Activated T-cell treated with anti-CD3 and anti-CD28 coated beads, Interleukin-2, amount 50 U/mL, for 72 hours (primary cell): ENCODE measurements around the gene CAPN1. TPM values are rescaled to one million over a fixed set of nuclear protein-coding genes. Genes with fewer than 3 reads are reported as not detected.
"Not testable (repeated sequence)": the region's sequence is repeated elsewhere in the genome, so short reads cannot be mapped to it uniquely, and the experiment has no call there.

Experiments
- ATAC-seq, 2 donors: fragments of 150-1000 bp; cut with Tn5 transposase; replicated peaks in 1 of 2; 2 replicates each; pipeline ENCODE4 v1.10.0; 2021; ENCODE audit warnings: moderate library complexity in 2 of 2, mild to moderate bottlenecking in 1 of 2
- DNase-seq, 2 donors: peaks; one replicate each; pipeline ENCODE4 v3.0.0; 2021 to 2022; ENCODE audit warnings: mixed read lengths in 1 of 2
- H3K27ac Mint-ChIP-seq: one replicate; pipeline ENCODE4 v1.8.0; 2022; ENCODE audit warnings: mild to moderate bottlenecking, moderate library complexity, mixed read lengths
- H3K27me3 Mint-ChIP-seq: one replicate; pipeline ENCODE4 v1.8.0; 2022; ENCODE audit warnings: low read depth, mixed read lengths
- H3K36me3 Mint-ChIP-seq, 2 donors: one replicate each; pipeline ENCODE4 v1.8.0; 2022; ENCODE audit warnings: mixed read lengths in 2 of 2, mild to moderate bottlenecking in 1 of 2; ENCODE audit not compliant: insufficient read depth in 2 of 2
- H3K4me1 Mint-ChIP-seq: one replicate; pipeline ENCODE4 v1.8.0; 2022; ENCODE audit warnings: low read depth, mixed read lengths
- H3K4me3 Mint-ChIP-seq, 2 donors: one replicate each; pipeline ENCODE4 v1.8.0; 2022; ENCODE audit warnings: mild to moderate bottlenecking in 2 of 2, mixed read lengths in 2 of 2, moderate library complexity in 2 of 2
- H3K9me3 Mint-ChIP-seq, 2 donors: one replicate each; pipeline ENCODE4 v1.8.0; 2022; ENCODE audit warnings: mixed read lengths in 2 of 2
- total RNA-seq, 2 donors: library from RNA; stranded (reverse); gene quantifications; one replicate each; pipeline ENCODE4 v1.2.3, GENCODE V29; 2022

Gene CAPN1
- total RNA-seq, 2 donors from 2014 or later: 99.1 to 114 TPM

DNA sequence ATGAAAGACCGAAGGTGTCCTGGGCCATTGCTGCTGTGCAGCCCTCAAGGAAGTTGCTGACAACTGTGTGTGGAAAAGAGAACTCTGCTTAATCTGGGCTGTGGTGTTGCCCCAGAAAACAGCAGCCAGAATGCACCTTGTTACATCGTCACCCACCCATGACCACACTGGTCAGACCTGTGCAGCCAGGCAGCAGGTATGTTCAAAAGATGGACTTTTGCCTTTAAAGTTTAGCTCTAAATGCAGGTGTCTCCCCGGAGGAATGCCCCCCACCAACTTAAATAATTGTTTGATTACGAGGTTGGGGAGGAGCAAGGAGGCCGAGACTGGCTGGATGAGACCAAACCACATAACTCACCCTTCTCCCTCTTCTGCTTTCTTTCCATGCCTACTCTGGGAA lies 64.8 kb downstream of the CAPN1 start:
- peaks cover 5 to 9% of the 10 kb centered on the region in 2 donors for H3K36me3 Mint-ChIP-seq
- DNase-seq (no peak), ATAC-seq (no peak)
- H3K9me3 Mint-ChIP-seq: peaks cover 5 to 9% of the 10 kb centered on the region in 2 donors
- H3K27me3 Mint-ChIP-seq: no peaks in the 10 kb centered on the region
- H3K27ac Mint-ChIP-seq: no peak overlapping the region
- no peak overlapping the region for H3K4me3 Mint-ChIP-seq
- H3K4me1 Mint-ChIP-seq: no peaks in the 10 kb centered on the region

DNA sequence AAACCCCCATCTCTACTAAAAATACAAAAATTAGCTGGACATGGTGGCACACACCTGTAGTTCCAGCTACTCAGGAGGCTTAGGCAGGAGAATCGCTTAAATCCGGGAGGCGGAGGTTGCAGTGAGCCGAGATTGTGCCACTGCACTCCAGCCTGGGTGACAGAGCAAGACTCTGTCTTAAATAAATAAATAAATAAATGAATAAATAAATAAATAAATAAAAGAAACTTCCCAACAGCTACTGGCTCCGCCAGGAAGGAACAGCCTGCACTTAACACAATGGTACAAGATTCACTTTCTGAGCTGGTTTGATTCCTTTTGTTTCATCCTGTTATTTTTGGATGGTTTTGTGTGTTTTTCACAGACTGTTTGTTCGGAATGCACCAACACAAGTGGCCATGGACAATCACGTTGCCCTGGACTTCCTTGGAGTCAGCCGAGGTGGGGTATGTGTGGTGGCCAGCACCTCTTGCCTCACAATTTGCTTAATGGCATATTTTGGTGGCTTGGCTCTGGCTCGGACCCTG lies 66.5 kb downstream of the CAPN1 start:
- not testable (repeated sequence) for H3K27ac Mint-ChIP-seq, H3K4me3 Mint-ChIP-seq, H3K9me3 Mint-ChIP-seq, H3K27me3 Mint-ChIP-seq, ATAC-seq, DNase-seq, H3K4me1 Mint-ChIP-seq, H3K36me3 Mint-ChIP-seq

DNA sequence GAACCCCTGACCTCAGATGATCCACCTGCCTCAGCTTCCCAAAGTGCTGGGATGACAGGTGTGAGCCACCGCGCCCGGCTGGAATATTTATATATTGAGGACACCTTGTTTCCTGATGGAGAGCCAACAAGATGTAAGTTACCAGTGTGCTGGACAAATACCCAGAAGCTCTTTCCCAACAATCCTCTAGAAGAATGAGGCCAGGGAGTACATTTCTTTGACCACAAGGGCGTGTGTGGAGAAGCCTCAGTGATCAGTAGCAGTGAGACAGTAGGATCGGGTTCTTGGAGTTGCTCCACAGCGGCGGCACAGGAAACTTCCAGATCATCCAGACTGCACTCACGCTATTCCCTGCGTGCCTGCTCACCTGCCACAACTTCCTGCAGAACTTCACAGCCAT lies 69.7 kb downstream of the CAPN1 start:
- ATAC-seq: no peak
- DNase-seq: no peak
- H3K4me1 Mint-ChIP-seq: peaks cover 8% of the 10 kb centered on the region
- H3K27me3 Mint-ChIP-seq: no peaks in the 10 kb centered on the region
- no peak overlapping the region for H3K4me3 Mint-ChIP-seq
- no peaks in the 10 kb centered on the region for H3K36me3 Mint-ChIP-seq
- H3K27ac Mint-ChIP-seq: no peak overlapping the region
- no peaks in the 10 kb centered on the region for H3K9me3 Mint-ChIP-seq

DNA sequence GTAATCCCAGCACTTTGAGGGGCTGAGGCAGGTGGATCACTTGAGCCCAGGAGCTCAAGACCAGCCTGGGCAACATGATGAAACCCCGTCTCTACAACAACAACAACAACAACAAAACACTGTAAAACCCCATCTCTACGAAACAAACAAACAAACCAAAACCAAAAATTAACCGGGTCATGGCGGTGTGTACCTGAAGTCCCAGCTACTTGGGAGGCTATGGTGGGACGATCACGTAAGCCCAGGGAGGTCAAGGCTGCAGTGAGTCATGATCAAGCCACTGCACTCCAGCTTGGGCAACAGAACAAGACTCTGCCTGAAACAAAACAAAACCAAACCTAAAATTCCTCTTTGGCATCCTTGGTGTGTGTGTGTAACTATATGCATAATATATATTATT lies 73.0 kb downstream of the CAPN1 start:
- DNase-seq: no peak
- Mint-ChIP-seq H3K9me3 (no peaks in the 10 kb centered on the region), H3K4me1 (peaks cover 8% of the 10 kb centered on the region)

DNA sequence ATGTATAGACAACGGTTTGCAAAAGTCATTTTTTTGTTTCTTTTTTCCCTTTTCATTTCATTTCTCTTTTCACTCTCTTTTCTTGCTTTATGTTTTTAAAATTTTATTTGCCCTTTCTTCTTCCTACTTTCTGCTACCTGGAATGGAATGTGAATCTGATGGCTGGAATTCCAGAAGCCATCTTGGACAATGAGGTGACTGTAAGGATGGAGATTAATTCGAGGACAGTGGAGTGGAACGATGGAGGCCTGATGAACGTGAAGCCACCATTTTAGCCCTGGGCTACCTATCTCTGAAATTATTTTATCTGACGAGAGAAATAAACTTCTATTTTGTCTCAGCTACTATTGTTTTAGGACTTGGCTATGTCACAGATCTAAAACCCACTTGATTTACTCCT lies 77.3 kb downstream of the CAPN1 start:
- Mint-ChIP-seq H3K36me3 (peaks cover 3 to 5% of the 10 kb centered on the region in 2 donors), H3K4me1 (peaks cover 28% of the 10 kb centered on the region), H3K27ac (no peak overlapping the region), H3K27me3 (no peaks in the 10 kb centered on the region), H3K9me3 (no peaks in the 10 kb centered on the region), H3K4me3 (no peak overlapping the region)
- DNase-seq (no peak), ATAC-seq (no peak)

More for the DNA sequence above, 73.0 kb downstream of the CAPN1 start:
- Mint-ChIP-seq H3K27ac (no peak overlapping the region), H3K27me3 (no peaks in the 10 kb centered on the region), H3K36me3 (no peaks in the 10 kb centered on the region), H3K4me3 (no peak overlapping the region)
- ATAC-seq: no peak

DNA sequence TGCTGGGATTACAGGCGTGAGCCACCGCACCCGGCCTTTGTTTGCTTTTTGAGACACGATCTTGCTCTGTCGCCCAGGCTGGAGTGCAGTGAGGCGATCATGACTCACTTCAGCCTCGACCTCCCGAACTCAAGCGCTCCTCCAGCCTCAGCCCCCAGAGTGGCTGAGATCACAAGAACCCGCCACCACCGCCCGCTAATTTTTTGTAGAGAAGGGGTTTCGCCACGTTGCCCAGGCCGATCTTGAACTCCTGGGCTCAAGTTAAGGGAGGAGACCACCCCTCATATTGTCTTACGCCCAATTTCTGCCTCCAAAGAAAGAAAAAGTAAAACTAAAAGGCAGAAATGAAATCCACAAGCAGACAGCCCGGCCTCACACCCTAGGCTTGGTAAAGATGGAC lies 78.6 kb downstream of the CAPN1 start:
- Mint-ChIP-seq H3K4me1 (peaks cover 39% of the 10 kb centered on the region), H3K9me3 (no peaks in the 10 kb centered on the region), H3K36me3 (peaks cover 7 to 13% of the 10 kb centered on the region in 2 donors), H3K4me3 (peak overlapping the region in 1 of 2 donors; percentile 96), H3K27me3 (no peaks in the 10 kb centered on the region), H3K27ac (no peak overlapping the region)
- DNase-seq: no peak
- ATAC-seq: no peak

DNA sequence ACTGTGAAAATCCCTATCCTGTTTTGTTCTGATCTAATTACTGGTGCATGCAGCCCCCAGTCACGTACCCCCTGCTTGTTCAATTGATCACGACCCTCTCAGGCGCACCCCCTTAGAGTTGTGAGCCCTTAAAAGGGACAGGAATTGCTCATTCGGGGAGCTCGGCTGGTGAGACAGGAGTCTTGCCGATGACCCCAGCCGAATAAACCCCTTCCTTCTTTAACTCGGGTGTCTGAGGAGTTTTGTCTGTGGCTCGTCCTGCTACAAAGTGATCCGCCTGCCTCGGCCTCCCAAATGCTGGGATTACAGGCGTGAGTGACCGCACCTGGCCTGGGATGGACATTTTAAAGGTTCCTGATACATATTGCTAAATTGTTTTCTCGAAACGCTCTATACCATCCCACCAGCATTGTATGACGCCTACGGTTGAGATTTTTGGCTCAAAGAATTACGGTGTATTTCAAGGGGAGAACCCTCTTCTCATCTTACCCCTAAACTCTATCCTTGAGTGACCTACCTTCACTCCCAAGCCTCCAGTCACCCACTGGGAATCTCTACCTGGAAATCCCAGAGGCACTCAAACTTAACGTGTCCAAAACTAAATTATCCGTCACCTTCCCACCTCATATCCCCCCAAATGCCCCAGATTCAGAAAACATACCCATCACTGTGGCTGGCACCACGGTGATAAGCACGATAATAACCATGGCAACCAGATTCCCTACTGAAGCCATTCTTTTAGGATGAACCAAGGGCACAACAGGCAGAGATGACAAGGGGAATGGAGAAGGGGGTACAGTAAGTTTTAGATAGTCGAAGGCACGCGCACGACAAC lies 79.2 kb downstream of the CAPN1 start:
- Mint-ChIP-seq H3K36me3 (peaks cover 7 to 18% of the 10 kb centered on the region in 2 donors), H3K9me3 (no peaks in the 10 kb centered on the region), H3K4me1 (peaks cover 46% of the 10 kb centered on the region), H3K4me3 (peak overlapping the region; percentile 79 to 96), H3K27me3 (no peaks in the 10 kb centered on the region), H3K27ac (peak overlapping the region; percentile 96)
- no peak for DNase-seq
- ATAC-seq: no peak

Other genes with a start within 250 kb of the CAPN1 start
- under 1 TPM; 0.58 to 0.81 TPM for gene GPHA2, start 246.0 kb upstream of the CAPN1 start, total RNA-seq
- 1 to 10 TPM; 1.7 to 2.7 TPM for gene MAJIN, start 209.8 kb upstream of the CAPN1 start, total RNA-seq
- under 1 TPM; 0.31 to 0.39 TPM for gene BATF2, start 185.0 kb upstream of the CAPN1 start, total RNA-seq
- gene ARL2, start 167.8 kb upstream of the CAPN1 start, total RNA-seq: 100 to 1,000 TPM in 1 of 2 donors, 10 to 100 TPM in 1; 96.0 to 101 TPM
- 10 to 100 TPM; 31.5 to 38.7 TPM for gene SNX15, start 154.5 kb upstream of the CAPN1 start, total RNA-seq
- gene SAC3D1, start 140.7 kb upstream of the CAPN1 start, total RNA-seq: 10 to 100 TPM; 18.1 to 21.6 TPM
- gene NAALADL1, start 123.4 kb upstream of the CAPN1 start, total RNA-seq: 10 to 100 TPM; 25.0 to 31.6 TPM
- gene CDCA5, start 97.9 kb upstream of the CAPN1 start, total RNA-seq: 100 to 1,000 TPM; 139 to 174 TPM
- 10 to 100 TPM; 44.2 to 46.5 TPM for gene ZFPL1, start 97.7 kb upstream of the CAPN1 start, total RNA-seq
- gene VPS51, start 85.7 kb upstream of the CAPN1 start, total RNA-seq: 100 to 1,000 TPM; 118 to 119 TPM
- gene TM7SF2, start 70.1 kb upstream of the CAPN1 start, total RNA-seq: 10 to 100 TPM; 22.8 to 26.8 TPM
- gene ZNHIT2, start 64.2 kb upstream of the CAPN1 start, total RNA-seq: 10 to 100 TPM in 1 of 2 donors, 1 to 10 TPM in 1; 9.9 to 10.4 TPM
- gene FAU, start 59.8 kb upstream of the CAPN1 start, total RNA-seq: 1,000 to 10,000 TPM; 1,144 to 1,164 TPM
- gene MRPL49, start 59.6 kb upstream of the CAPN1 start, total RNA-seq: 10 to 100 TPM; 73.6 to 89.8 TPM
- 10 to 100 TPM; 45.8 to 53.1 TPM for gene SYVN1, start 47.4 kb upstream of the CAPN1 start, total RNA-seq
- not detected for gene SPDYC, start 11.7 kb upstream of the CAPN1 start, total RNA-seq
- gene POLA2, start 80.0 kb downstream of the CAPN1 start, total RNA-seq: 10 to 100 TPM; 54.2 to 67.0 TPM
- 1 to 10 TPM; 1.4 to 2.3 TPM for gene CDC42EP2, start 132.9 kb downstream of the CAPN1 start, total RNA-seq
- 100 to 1,000 TPM; 110 to 139 TPM for gene DPF2, start 151.9 kb downstream of the CAPN1 start, total RNA-seq
- gene TIGD3, start 172.8 kb downstream of the CAPN1 start, total RNA-seq: 1 to 10 TPM; 1.3 to 1.8 TPM
- 10 to 100 TPM; 16.4 to 18.8 TPM for gene SLC25A45, start 200.7 kb downstream of the CAPN1 start, total RNA-seq
- gene FRMD8, start 204.7 kb downstream of the CAPN1 start, total RNA-seq: 10 to 100 TPM; 43.5 to 47.2 TPM
- 1,000 to 10,000 TPM in 1 of 2 donors, 100 to 1,000 TPM in 1; 678 to 1,151 TPM for gene NEAT1, start 240.9 kb downstream of the CAPN1 start, total RNA-seq